Endometrial microvascular endothelial cells (primary cell): Measurements from ENCODE around the gene ATP6V1G2. TPM values are rescaled to one million over a fixed set of nuclear protein-coding genes. Genes with fewer than 3 reads are reported as not detected.
"Not testable (repeated sequence)": the region's sequence is repeated elsewhere in the genome, so short reads cannot be mapped to it uniquely, and the experiment has no call there.

Experiments used
- in situ Hi-C: cut with HindIII; loops from 2 replicates; pipeline ENCODE4 v1.10.0; 2017; ENCODE audit warnings: low sequenced_read_pairs, low pct_unique_long_range_greater_than_20kb; ENCODE audit errors: inconsistent ontology term
- total RNA-seq: library from RNA; depleted of rRNA; stranded (reverse); fragments of >200 nt; gene quantifications from one replicate; pipeline ENCODE4 v1.2.3, GENCODE V29; 2015; ENCODE audit errors: inconsistent ontology term

ATP6V1G2 gene
- total RNA-seq, 1 donor from 2014 or later, result not detected

DNA sequence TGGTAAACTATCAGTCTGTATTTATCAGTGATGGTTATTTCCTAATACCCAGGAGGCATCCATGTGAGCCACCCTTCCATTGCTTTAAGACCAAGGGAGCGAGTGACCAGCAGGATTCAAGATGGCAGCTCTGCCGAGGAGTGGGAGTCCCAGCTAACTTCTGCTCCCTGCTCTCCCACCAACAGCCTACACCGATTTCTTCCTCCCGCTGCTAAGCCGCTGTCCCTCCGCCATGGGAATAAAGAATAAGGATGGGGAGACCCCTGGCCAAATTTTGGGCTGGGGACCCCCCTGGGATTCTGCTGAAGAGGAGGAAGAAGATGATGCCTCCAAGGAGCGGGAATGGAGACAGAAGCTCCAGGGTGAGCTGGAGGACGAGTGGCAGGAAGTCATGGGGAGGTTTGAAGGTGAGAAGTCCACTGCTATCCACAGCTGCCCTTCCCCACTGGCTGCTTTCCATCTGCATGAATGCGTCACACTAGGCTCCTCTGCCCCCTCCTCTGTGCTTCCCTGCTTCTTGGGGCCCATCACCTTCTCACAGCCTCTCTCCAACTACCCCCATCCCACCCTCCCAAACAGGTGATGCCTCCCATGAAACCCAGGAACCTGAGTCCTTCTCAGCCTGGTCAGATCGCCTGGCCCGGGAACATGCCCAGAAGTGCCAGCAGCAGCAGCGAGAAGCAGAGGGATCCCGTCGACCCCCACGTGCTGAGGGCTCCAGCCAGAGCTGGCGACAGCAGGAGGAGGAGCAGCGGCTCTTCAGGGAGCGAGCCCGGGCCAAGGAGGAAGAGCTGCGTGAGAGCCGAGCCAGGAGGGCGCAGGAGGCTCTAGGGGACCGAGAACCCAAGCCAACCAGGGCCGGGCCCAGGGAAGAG lies 11.3 kb upstream of the ATP6V1G2 start:
- in situ Hi-C loops, result no loop called here

DNA sequence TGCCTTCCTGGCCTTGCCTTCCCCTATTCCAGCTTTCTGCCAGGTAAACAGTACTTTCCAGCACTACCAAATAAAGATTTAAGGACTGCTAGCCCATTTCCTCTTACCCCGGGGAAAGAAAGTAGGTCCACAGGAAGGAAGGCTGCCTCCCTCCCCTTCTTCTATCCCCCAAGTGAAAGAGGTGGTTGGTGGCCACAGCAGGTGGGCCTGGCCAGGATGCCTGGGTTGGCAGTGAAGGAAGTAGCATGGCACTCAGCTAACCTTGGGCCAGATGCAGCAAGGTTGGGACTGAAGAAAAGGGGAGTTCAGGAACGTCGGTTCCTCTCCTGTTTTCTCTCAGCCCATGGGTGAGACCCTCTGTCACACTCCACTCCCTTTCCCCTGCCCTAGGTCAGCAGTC lies 9.9 kb upstream of the ATP6V1G2 start:
- in situ Hi-C loops, result no loop called here

DNA sequence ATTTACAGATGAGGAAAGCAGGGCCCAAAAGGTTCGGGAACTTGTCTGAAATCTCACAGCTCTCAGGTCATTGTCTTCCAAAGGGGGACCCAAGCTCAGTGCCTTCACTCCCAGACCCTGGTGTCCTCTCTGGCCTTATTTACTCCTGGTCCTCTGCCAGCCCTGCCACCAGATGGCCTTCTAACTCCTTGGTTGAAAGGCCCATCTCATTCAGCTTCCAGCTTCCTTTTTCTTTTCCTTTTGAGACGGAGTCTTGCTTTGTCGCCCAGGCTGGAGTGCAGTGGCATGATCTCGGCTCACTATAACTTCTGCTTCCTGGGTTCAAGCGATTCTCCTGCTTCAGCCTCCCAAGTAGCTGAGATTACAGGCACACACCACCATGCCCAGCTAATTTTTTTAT lies 5.0 kb upstream of the ATP6V1G2 start:
- in situ Hi-C loops, result not testable (repeated sequence)

DNA sequence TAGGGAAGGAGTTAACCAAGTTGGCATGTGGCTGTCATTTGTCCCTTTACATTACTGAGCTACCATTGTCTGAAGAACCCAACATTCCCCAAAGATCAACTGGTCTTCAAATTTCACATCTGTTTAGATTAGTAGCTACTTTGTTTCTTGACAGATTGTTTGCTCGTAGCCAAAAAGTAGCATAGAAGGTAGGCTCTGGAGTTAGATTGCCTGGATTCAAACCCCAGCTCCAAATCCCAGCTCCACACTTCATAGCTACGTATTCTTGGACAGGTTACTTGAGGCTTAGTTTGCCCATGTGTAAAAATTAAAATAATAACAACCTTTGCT lies 2.1 kb upstream of the ATP6V1G2 start:
- in situ Hi-C loops, result no loop called here

DNA sequence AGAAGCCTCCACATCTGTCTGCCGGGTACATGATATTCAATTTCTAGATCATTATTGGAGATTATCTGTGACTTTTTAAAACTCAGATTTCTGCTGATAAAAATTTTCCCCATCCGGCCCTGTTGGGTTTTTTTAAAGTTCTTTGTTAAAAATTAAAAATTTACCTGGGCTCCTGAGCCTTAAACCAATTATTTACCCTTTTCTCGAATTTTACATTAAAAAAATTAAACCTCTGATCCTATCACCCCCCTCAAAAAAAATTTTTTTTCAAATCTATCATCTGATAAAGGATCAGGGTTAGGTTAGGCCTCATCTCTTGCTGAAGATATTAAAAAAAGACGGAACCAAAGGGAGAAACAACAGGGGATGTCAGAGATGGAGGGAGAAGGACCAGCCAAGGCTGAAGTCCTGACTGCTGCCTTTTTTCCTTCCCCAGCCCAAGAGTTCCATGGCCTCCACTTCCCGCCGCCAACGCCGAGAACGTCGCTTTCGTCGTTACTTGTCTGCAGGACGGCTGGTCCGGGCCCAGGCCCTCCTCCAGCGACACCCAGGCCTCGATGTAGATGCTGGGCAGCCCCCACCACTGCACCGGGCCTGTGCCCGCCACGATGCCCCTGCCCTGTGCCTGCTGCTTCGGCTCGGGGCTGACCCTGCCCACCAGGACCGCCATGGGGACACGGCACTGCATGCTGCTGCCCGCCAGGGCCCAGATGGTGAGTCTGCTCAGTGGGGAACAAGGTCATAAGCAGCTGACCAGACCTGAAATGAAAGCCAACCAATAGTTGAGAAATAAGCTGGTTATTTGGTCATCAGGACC lies 1.5 kb upstream of the ATP6V1G2 start:
- in situ Hi-C loops, result no loop called here

DNA sequence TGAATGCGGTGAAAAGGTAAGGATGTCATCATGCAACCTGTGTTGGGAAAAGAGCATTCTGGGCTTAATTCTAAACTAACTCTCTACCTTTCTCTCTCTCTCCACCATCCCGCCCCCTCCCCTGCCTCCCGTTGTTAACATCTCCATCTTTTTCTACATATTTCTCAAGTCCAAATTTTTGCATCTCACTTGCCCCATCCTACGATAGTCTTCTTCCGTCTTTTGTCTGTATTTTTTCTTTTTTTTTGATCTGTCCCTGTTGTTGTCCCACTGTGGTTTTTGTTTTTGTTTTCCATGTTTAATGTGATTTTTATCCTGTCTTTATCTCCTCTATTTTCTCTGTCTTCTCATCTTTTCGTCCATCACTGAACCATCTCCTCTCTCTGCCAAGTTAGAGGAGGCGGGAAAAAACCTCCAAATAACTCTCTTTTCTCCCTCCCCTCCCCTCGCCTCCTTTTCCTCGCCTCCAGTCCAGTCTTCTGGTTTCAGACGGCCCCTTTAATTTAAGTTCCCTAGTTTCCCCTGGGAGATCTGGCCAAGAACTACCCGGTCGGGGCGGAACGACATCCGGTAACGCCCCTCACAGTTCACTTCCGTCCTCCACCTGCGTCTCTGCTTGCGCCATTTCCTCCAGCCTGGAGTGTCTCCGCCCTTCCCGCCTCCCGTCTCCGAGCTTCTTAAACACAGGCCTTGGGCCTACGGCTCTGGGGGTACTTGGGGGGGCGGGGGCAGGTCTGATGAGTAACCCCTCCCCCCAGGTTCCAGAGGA lies 734 bp upstream of the ATP6V1G2 start, which contains the start of gene NFKBIL1:
TSS of gene NFKBIL1 (plus strand) at position 651 of the 769 bp plus-strand sequence. CDS start at position 738, 87 bp downstream.
- in situ Hi-C loops, result no loop called here

DNA sequence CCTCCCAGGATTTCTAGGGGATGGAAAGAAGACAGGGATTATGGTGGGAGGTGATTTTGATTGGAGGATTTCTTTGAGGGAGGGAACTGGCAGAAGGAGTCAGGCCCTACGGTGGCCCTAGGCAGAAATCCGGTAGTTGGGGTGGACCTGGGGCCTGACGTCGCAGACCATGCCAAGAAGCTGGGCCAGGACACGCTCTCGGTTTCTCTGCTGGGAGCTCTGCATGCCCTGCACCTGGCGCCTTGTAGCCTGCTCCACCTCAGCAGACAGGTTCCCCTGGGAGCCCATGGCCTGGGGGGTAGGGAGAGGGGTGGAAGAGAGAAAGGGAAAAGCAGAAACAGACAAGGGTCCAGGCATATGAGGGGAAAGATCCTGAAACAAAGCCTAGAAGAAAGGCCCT lies 1.1 kb downstream of the ATP6V1G2 start:
- in situ Hi-C loops, result no loop called here

DNA sequence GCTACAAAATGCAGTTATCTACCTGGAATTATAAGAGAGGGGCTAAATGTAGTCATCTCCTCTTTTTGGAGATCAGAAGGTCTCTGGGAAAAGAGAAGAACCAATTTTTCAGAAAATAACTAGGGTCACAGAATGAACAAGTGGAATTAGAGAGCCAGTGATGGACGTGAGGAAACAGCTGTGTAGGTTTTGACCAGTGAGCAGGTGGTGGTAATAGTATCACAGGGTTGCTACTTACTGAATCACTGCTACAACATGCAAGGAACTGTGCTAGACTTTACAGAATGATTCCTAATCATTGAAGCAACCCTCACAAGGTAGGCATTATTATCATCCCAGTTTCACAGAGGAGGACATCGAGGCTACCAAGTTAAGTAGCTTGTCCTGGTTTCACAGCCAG lies 1.7 kb downstream of the ATP6V1G2 start:
- in situ Hi-C loops, result no loop called here

DNA sequence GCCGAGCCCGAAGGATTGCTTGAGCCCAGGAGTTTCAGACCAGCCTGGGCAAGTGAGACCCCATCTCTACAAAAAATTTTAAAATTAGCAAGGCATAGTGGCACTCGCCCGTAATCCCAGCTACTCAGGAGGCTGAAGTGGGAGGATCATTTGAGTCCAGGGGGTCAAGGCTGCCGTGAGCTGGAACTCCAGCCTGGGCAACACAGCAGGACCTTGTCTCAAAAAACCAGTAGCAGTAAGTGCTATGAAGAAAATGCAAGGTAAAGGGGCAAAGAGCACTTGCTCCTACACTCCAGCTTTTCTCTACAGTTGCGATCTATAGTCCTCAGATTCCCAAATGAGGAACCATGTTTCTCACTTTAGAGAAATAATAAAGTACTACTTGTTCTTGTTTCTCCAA lies 2.8 kb downstream of the ATP6V1G2 start:
- in situ Hi-C loops, result no loop called here

DNA sequence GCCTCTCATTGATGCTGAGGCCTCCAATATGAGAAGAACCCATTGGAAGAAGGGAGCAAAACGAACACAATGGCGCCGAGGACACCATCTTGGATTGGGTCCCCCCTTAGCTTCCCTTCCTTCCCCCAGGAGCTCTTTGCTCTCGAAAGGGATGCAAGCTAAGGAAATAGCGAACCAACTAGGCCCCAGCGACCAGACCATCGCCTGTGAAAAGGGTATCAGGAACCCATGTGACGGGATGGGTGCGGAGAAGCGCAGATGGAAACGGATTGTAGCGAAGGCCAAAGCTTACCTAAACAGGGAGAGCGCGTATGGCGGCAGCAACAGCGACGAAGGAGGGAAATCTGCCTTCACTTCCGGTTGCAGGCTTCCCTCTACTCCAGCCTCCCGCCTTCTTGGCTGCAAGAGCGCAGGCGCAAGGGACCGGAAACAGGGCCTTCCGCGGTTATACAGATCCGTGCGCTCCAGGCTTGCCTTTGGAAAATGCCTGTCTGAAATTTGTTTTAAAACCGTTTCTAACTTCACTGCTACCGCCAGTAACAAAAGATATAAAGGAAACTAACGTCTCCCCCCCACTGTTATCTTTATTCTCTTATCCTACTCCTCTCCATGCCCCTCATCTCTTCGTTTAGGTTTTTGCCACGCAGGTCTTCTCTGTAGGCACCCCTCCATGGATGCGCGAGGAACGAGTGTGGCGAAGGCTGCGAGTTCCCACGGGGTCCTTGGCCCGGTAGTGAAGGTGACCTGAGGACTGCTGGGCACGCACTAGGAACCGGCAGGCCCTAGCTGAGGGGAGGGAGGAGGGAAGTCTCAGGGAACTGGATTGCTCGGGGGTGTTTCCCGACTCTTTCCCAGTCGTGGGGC lies 4.5 kb downstream of the ATP6V1G2 start, which contains the start of gene DDX39B:
TSS of gene DDX39B (minus strand) at position 346 of the 864 bp plus-strand sequence. CDS start 1,471 bp downstream, outside the sequence.
- in situ Hi-C loops, result no loop called here

DNA sequence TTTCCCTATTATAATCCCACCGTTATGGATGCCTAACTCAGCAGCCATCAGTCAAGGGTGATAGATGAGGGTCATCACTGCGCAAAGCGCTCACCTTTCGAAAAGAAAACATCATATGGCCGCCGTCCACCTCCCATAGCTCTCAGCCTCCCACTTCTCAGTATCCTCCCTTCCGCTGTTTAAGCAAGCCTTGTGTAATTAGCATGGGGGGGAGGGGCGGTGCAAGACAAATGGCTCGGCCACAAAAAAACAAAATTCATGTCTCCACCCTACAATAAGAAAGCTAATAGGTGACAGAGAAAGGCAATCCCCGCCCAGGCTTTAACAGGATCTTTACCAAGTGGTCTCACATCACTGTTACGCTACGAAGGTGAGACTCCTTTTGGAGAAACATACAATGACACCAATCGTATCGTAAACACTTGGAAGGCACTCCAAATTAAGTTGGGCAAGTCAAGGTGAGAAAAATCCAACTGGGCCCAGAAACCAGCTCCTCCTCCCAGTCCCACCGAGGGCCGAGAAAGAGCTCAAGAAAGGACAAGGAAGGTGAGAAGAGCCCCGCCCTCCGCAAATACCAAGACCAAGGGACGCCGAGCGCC lies 5.2 kb downstream of the ATP6V1G2 start:
- in situ Hi-C loops, result no loop called here

DNA sequence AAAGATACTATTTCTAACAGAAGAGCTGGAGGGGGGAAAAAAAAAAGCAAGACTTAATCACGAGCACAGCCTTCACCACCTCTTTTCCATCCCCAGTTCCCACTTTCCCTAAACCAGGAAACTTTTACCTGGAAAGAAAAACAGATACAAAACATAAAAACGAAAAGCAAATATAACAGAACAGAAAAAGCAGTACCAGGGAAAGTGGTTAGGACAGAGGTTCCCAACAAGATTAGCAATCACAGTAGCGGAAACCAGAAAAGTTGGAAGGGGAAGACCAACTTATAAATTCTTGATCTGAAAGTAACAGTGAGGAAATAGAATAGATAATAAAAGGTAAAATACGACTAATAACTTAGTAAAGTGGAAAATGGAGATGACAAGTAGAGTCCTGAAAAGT lies 5.8 kb downstream of the ATP6V1G2 start:
- in situ Hi-C loops, result no loop called here

DNA sequence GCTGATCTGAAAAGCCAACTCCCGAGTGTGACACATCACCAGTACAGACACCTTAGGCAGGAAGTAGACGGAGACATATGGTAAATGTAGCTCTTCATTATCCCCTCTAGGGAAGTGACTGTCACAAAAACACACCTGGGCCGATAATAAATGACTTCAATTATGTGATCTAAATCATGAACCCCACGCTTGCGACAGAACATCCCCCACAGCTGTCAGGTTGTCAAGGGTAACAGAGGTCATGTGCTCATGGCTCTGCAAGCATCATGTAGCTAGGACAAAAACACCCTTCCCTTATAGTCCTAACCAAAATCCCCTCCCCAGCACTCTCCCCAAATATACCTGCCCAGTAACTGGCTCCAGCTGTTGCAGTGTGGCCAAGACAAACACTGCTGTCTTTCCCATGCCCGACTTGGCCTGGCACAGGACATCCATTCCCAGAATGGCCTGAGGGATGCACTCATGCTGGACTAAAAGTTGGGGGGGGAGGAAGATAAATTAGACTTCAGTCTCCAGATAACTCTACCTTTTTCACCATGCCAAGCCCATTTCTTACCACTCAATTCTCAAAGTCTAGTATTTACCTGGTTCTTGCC lies 7.5 kb downstream of the ATP6V1G2 start:
- in situ Hi-C loops, result no loop called here

DNA sequence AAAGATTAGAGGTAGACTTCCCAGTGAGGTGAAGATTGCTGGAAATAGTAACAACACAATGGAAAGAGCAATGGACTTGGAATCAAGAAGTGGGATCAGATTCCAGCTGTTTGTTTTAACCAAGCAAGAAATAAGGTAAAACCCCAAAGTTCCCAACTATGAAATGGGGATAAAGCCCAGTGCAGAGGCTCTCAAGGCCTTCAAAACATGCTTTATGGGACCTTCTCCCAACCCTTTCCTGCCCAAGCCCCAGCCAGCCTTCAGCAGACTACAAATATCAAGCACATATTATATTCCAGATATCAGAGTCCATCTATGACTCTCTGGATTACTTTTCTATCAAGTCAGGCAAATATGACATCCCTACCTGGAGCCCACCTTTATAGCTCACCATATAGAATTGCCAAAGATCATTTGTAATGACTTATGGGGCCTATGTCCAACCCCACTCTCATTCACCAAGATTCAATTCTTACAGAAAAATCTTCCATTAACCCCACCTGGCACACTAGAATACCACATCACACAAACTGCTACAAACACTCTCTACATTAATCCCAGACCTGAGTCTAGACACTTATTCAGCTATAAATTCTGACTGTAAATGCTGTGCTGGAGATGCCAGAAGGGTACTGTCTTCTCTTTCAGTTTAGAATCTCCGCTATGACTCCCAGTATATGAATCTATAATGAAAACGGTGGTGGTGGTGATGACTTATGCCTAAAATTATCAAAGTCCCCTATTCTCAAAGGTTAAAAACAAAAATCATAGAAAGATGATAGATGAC lies 10.7 kb downstream of the ATP6V1G2 start:
- in situ Hi-C loops, result no loop called here

DNA sequence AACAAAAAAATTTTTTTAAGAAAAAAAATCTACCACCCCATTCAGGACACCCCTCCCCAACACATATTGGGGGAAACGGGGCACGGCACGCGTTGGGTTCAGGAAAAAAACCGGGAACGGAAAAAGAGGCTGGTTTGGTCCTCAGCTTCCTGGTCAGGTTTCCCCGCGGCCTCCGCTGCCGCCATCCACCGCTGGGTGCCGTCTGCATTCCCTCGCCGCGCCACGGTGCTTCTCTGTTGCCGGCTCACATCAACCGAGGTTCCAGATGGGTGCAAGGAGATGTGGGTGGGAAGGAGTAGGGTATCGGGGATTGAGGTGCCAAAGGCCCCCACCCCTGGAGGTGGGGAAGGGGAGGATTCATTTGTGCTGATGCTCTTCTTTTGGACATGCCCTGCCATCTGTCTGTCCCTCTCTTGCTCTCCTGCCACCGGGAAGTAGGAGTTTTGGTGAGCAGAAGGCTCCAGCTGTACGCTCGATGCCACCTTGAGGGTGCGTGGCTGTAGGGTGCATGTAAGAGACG lies 11.8 kb downstream of the ATP6V1G2 start:
- in situ Hi-C loops, result no loop called here

DNA sequence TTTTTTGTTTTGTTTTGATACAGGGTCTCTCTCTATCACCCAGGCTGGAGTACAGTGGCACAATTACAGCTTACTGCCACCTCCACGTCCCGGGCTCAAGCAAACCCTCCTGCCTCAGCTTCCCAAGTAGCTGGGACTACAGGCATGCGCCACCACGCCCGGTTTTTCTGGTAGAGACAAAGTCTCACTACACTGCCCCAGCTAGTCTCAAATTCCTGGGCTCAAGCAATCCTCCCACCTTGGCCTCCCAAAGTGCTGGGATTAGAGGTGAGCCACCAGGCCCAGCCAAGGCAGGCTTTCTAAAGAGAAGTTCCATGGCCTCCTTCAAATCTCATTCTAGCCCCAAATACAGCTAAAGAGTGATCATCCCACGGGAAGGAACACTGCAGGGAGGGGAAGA lies 12.4 kb downstream of the ATP6V1G2 start:
- in situ Hi-C loops, result no loop called here

DNA sequence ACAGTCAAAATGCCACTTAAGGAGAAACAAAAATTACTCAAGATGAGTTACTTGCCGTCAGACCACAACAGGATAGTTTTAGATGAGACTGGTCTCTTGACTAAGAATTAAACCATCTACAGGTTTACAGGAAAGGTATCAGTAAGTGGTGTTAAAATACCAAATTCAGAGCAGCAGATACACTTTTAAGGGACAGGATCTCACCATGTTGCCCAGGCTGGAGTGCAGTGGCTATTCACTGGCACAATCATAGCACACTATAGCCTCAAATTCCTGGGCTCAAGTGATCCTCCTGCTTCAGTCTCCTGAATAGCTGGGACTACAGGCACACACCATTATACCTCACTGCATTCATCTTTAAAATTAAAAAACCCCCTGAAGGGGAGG lies 13.0 kb downstream of the ATP6V1G2 start:
- in situ Hi-C loops, result no loop called here
